Kidney epithelial cell (primary cell): Measurements from ENCODE around the gene RBX1. TPM values are rescaled to one million over a fixed set of nuclear protein-coding genes. Genes with fewer than 3 reads are reported as not detected.
A peak's percentile ranks its signal among the peaks of the same experiment; 100 is the strongest.

Source experiments
- DNase-seq: peaks from one replicate; pipeline ENCODE4 v3.0.0-alpha.2; 2010; ENCODE audit warnings: low read depth
- H3K27me3 ChIP-seq: 2 replicates; pipeline ENCODE4 v1.6.0; 2011; ENCODE audit warnings: low read length; ENCODE audit not compliant: control insufficient read depth, insufficient read depth
- H3K36me3 ChIP-seq: 2 replicates; pipeline ENCODE4 v1.5.1; 2011; ENCODE audit warnings: low read length; ENCODE audit not compliant: control insufficient read depth, insufficient read depth
- H3K4me3 ChIP-seq: 2 replicates; pipeline ENCODE4 v1.5.1; 2011; ENCODE audit warnings: low read depth, mild to moderate bottlenecking, control low read depth, low read length
- total RNA-seq: library from RNA; depleted of rRNA; stranded (reverse); fragments of >200 nt; gene quantifications from 2 replicates; pipeline ENCODE4 v1.2.3, GENCODE V29; 2015
- TF ChIP-seq, protein P1 (sequence below): IDR thresholded peaks from 2 replicates; pipeline ENCODE4 v1.5.1; 2011; ENCODE audit warnings: mild to moderate bottlenecking, moderate library complexity, low read length, control low read depth, inconsistent platforms; ENCODE audit not compliant: insufficient read depth, poor library complexity, severe bottlenecking

RBX1 gene
- total RNA-seq, 1 donor from 2014 or later, result 51.0 TPM

DNA sequence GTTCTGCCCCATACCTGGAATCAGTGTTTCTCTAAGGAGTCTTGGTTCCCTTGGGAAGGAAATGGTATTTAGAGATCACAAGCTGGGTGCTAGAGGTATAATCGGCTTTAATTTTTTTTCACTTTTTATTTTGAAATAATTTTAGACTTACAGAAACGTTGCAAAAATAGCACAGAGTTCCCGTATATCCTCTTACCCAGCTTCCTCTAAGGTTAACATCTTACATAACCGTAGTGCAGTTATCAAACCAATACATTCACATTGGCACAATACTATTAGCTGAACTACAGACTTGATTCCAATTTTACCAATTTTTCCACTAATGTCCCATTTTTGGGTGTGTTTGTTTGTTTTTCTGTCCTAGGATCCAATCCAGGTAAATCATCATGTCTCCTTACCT, 63.8 kb downstream of the RBX1 start:
- TF ChIP-seq, protein P1, sequence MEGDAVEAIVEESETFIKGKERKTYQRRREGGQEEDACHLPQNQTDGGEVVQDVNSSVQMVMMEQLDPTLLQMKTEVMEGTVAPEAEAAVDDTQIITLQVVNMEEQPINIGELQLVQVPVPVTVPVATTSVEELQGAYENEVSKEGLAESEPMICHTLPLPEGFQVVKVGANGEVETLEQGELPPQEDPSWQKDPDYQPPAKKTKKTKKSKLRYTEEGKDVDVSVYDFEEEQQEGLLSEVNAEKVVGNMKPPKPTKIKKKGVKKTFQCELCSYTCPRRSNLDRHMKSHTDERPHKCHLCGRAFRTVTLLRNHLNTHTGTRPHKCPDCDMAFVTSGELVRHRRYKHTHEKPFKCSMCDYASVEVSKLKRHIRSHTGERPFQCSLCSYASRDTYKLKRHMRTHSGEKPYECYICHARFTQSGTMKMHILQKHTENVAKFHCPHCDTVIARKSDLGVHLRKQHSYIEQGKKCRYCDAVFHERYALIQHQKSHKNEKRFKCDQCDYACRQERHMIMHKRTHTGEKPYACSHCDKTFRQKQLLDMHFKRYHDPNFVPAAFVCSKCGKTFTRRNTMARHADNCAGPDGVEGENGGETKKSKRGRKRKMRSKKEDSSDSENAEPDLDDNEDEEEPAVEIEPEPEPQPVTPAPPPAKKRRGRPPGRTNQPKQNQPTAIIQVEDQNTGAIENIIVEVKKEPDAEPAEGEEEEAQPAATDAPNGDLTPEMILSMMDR, result no peak
- Histone ChIP-seq H3K36me3 (no peaks in the 10 kb centered on the region), H3K27me3 (no peaks in the 10 kb centered on the region), H3K4me3 (no peak overlapping the region)
- no peak for DNase-seq

DNA sequence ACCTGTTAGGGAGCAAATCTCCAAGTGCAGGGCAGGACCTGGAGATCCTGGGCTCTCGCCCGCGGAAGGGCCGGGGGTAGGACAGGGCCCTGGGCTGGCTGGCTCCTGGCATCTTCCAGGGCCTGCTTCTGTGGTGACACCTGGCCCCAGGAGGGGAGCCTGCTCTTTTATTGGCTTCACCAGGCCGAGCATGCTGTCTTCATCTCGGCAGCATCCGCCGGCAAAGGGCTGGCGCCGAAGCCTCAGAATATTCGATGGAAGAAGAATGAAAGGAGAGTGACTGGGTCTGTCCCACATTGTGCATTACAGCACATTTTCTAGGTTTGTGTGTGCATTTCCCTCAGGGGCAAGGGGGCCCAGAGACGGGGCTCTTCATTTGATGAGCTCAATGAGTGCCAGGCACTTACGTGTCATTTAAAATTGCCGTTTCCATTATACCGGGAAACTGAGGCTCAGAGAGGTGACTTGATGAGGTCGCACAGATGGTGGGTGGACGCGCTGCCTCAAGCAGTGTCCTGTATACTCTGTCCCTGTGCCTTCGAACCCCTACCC, 70.0 kb downstream of the RBX1 start:
- H3K27me3 ChIP-seq, result no peaks in the 10 kb centered on the region
- H3K36me3 ChIP-seq, result no peaks in the 10 kb centered on the region
- peak overlapping the region; percentile 47 for H3K4me3 ChIP-seq
- TF ChIP-seq, protein P1, result no peak
- no peak for DNase-seq

DNA sequence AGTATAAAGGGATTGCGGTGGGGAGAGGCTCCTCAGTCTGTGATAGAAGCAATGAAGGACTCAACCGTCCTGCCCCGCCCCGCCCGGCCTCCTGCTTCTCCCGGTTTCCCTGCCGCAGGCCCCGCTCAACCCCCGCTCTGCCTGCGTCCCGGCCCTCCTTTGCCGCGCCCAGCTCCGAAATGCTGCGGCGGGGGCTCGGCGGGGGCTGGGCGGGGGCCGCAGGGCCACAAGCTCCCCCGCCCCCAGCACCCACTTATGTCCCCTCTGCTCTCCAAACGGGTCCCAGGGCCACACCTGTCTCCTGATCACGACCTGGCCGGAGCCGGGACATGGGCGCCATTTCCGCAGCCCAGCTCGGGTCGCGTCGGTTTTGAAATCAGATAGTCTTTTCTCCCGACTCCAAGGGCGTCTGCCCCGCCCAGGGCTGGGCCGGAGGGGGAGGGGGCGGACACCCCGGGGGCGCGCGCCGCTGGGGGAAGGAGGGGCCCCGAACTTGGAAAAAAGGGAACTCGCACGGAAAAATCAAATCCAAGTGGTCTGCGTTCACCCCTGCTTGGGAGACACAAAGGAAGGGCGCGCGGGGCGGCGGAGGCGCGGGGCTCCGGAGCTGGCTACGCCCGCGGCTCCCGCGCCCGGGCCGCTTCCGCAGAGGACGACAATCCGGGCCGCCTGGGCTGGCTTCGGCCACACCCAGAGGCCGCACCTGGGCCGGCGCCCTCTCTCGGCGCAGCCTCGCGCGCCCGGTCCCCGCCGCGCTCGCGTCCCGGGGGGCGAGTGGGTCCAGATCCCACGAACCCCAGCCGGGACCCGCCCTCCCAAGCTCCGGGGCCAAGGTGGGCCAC, 70.7 kb downstream of the RBX1 start:
- peak overlapping the region; percentile 47 for H3K4me3 ChIP-seq
- DNase-seq, result no peak
- no peaks in the 10 kb centered on the region for H3K36me3 ChIP-seq
- TF ChIP-seq, protein P1, result no peak
- no peaks in the 10 kb centered on the region for H3K27me3 ChIP-seq

- Histone ChIP-seq H3K27me3 (no peaks in the 10 kb centered on the region), H3K4me3 (peak overlapping the region; percentile 47), H3K36me3 (no peaks in the 10 kb centered on the region)
- TF ChIP-seq, protein P1, result no peak
- no peak for DNase-seq
Observed at GRCh38 chr22:41022470-41023298, 71.5 kb downstream of the RBX1 start.

Other genes with a start within 250 kb of the RBX1 start
- gene SLC25A17, start 132.0 kb upstream of the RBX1 start, total RNA-seq, result 16.2 and 21.6 TPM in 2 replicates
- gene ST13, start 94.7 kb upstream of the RBX1 start, total RNA-seq, result 160 and 163 TPM in 2 replicates
- 14.9 and 16.1 TPM in 2 replicates for gene XPNPEP3, start 94.2 kb upstream of the RBX1 start, total RNA-seq
- not detected in 2 replicates for gene DNAJB7, start 89.3 kb upstream of the RBX1 start, total RNA-seq
- 37.4 and 58.2 TPM in 2 replicates for gene EP300, start 141.2 kb downstream of the RBX1 start, total RNA-seq